Progenitor cell of endocrine pancreas (in vitro differentiated cells): ENCODE measurements around the gene PLEKHG7. TPM values are rescaled to one million over a fixed set of nuclear protein-coding genes. Genes with fewer than 3 reads are reported as not detected.

Experiments
- DNase-seq: peaks from one replicate; pipeline ENCODE4 v3.0.0; 2021; ENCODE audit warnings: low spot score; ENCODE audit not compliant: unreplicated experiment
- H3K27ac Mint-ChIP-seq: 2 replicates; pipeline ENCODE4 v1.8.0; 2021; ENCODE audit warnings: mild to moderate bottlenecking, moderate library complexity, mixed read lengths
- H3K27me3 Mint-ChIP-seq: 2 replicates; pipeline ENCODE4 v1.8.0; 2021; ENCODE audit warnings: mixed read lengths
- H3K36me3 Mint-ChIP-seq: 2 replicates; pipeline ENCODE4 v1.8.0; 2022; ENCODE audit warnings: mixed read lengths; ENCODE audit not compliant: insufficient read depth
- H3K4me1 Mint-ChIP-seq: 2 replicates; pipeline ENCODE4 v1.8.0; 2021; ENCODE audit warnings: low read depth, mixed read lengths
- H3K4me3 Mint-ChIP-seq: 2 replicates; pipeline ENCODE4 v1.8.0; 2021; ENCODE audit warnings: low read depth, mild to moderate bottlenecking, moderate library complexity, mixed read lengths
- H3K9me3 Mint-ChIP-seq: 2 replicates; pipeline ENCODE4 v1.8.0; 2021; ENCODE audit warnings: low read depth, mixed read lengths
- total RNA-seq: library from RNA; stranded (reverse); gene quantifications from 2 replicates; pipeline ENCODE4 v1.2.1, GENCODE V29; 2021
- TF ChIP-seq, protein P1 (sequence below): fragments of 200-600 bp; sonication (generic); IDR thresholded peaks from one replicate; pipeline ENCODE4 v1.5.0; 2021; ENCODE audit warnings: antibody characterized with exemption, mild to moderate bottlenecking; ENCODE audit not compliant: unreplicated experiment

The PLEKHG7 gene
- total RNA-seq, 1 donor from 2014 or later: 0.65 TPM

DNA sequence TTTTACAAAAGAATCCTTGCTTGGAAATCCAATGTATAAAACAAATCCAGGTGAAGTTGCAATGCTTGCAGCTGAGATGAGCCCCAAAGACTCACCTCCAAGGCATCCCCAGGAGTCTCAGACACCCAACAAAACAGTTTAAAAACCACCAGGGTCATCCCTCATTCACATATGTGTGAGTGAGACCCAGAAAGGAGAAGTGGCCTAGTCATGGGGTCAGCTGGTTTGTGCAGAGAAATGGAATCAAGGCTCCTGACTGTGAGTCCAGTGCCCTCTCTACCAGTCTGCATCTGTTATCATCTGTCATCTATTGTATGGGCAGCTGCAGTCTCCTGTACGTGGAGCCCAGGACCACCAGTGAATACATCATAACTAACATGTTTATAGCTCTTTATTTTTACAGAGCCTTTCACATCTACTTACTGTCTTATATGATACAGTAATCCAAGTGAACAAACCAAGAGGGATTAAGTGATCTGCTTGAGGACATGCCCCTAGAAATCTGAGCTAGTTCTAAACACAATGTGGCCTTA, 27.1 kb downstream of the PLEKHG7 start:
- Mint-ChIP-seq H3K4me1 (no peaks in the 10 kb centered on the region), H3K36me3 (no peaks in the 10 kb centered on the region), H3K27ac (no peak overlapping the region), H3K27me3 (no peaks in the 10 kb centered on the region), H3K9me3 (peaks cover 6% of the 10 kb centered on the region), H3K4me3 (no peak overlapping the region)
- TF ChIP-seq, protein P1, sequence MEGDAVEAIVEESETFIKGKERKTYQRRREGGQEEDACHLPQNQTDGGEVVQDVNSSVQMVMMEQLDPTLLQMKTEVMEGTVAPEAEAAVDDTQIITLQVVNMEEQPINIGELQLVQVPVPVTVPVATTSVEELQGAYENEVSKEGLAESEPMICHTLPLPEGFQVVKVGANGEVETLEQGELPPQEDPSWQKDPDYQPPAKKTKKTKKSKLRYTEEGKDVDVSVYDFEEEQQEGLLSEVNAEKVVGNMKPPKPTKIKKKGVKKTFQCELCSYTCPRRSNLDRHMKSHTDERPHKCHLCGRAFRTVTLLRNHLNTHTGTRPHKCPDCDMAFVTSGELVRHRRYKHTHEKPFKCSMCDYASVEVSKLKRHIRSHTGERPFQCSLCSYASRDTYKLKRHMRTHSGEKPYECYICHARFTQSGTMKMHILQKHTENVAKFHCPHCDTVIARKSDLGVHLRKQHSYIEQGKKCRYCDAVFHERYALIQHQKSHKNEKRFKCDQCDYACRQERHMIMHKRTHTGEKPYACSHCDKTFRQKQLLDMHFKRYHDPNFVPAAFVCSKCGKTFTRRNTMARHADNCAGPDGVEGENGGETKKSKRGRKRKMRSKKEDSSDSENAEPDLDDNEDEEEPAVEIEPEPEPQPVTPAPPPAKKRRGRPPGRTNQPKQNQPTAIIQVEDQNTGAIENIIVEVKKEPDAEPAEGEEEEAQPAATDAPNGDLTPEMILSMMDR: no peak
- no peak for DNase-seq

DNA sequence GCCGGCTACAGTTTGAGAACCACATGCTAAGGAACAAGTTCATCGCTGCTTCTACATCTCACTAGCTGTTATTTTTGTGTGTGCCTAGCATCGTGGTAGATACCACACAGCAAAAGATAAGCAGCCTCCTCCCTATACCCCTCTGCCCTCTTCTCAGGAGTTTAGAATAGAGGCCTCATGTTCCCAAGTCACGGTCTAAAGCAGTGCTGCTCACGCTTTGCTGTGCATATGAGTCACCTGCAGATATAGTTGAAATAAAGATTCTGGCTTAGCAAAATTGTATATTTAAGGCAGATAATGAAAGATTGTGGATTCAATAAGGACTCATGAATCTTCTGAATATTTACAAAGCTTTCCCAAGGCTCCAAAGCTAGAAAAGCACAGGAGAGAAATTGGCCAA, 28.0 kb downstream of the PLEKHG7 start:
- TF ChIP-seq, protein P1: no peak
- no peaks in the 10 kb centered on the region for H3K4me1 Mint-ChIP-seq
- no peaks in the 10 kb centered on the region for H3K27me3 Mint-ChIP-seq
- H3K4me3 Mint-ChIP-seq: no peak overlapping the region
- no peak for DNase-seq
- no peak overlapping the region for H3K27ac Mint-ChIP-seq
- H3K9me3 Mint-ChIP-seq: no peaks in the 10 kb centered on the region
- no peaks in the 10 kb centered on the region for H3K36me3 Mint-ChIP-seq

DNA sequence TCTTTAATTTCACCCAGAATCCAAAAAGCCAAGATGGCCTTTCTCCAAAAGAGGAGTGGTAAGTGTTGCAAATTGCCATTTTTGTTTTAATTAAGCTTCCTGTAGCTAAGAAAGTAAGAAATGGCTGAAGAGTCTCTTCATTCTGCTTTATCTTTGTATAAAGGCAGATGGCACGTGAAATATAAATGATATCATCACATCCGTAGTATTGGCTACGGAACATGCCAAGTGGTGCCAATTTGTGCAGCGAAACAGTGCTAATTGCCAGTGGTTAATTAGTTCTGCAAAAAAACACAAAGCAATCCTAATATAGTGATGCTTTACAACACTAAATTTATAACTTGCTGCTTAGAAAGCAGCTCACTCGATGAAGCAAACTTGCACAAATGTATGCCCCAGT, 29.4 kb downstream of the PLEKHG7 start:
- no peak overlapping the region for H3K27ac Mint-ChIP-seq
- TF ChIP-seq, protein P1: no peak
- H3K27me3 Mint-ChIP-seq: no peaks in the 10 kb centered on the region
- no peaks in the 10 kb centered on the region for H3K36me3 Mint-ChIP-seq
- no peak overlapping the region for H3K4me3 Mint-ChIP-seq
- no peak for DNase-seq
- peaks cover 2% of the 10 kb centered on the region for H3K4me1 Mint-ChIP-seq
- H3K9me3 Mint-ChIP-seq: no peaks in the 10 kb centered on the region

DNA sequence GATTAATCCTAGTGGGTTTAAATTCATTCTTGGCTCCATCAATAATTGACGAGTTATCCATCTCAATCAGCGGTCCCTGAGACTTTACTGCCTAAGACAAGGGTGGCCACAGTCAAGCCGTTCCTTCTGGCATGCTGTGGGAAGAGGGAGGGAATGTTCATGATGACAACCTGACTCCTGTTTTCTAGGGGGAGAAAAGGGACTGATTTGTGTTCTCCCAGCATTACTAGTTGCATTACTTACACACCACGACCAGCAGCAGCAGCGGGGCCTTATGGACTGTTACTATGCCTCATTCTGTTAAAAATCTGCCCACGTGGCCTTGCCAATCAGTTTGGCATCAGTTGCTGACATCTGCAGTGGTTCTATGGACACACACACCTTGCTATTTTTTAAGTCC, 29.9 kb downstream of the PLEKHG7 start:
- Mint-ChIP-seq H3K27me3 (no peaks in the 10 kb centered on the region), H3K9me3 (no peaks in the 10 kb centered on the region), H3K4me1 (peaks cover 2% of the 10 kb centered on the region), H3K27ac (no peak overlapping the region), H3K36me3 (no peaks in the 10 kb centered on the region), H3K4me3 (no peak overlapping the region)
- no peak for DNase-seq
- TF ChIP-seq, protein P1: no peak

DNA sequence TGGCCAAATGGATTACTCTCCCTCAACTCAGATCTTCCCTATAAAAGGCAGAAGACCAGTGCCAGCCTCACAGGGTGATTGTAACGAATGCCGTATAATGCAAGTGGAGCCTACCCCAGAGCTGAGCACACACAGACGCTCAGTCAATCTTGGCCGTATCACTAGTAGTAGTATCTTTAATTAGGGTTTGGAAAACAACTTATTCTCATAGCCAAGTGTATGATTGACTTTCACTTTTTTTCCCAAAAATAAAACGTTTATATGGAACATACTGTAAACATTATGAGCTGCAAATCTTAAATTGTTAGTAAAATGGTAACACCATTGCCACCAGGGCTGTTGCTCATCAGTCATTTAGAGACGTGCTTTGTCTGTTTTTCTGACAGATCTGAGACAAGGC, 30.4 kb downstream of the PLEKHG7 start:
- H3K36me3 Mint-ChIP-seq: no peaks in the 10 kb centered on the region
- H3K9me3 Mint-ChIP-seq: no peaks in the 10 kb centered on the region
- H3K4me1 Mint-ChIP-seq: peaks cover 2% of the 10 kb centered on the region
- TF ChIP-seq, protein P1: no peak
- DNase-seq: no peak
- H3K27me3 Mint-ChIP-seq: no peaks in the 10 kb centered on the region
- no peak overlapping the region for H3K4me3 Mint-ChIP-seq
- H3K27ac Mint-ChIP-seq: no peak overlapping the region
